ENCODE measurements around the gene HOXD9.

The HOXD9 gene

GRCh38 chr2:176137906-176138305, 15.4 kb downstream of the HOXD9 start:
- ChIA-PET POLR2A (interaction anchor here (0.6 kb wide), 1 partner anchor 531 kb away, joined by 3 read pairs; no protein-coding TSS in a partner anchor), CTCF (interaction anchor here (1.2 to 7.3 kb wide), 7 partner anchors 11 to 1011 kb away, joined by 3 to 74 read pairs (median 26); no protein-coding TSS in a partner anchor)
- Histone ChIP-seq H3K27ac (ENCODE audit: insufficient read depth in 1 of 2, low read depth in 1 of 2, low read length in 2 of 2, poor library complexity in 1 of 2, severe bottlenecking in 2 of 2) (no peak overlapping the region), H3K4me3 (ENCODE audit: control insufficient read depth in 1 of 7, extremely low read depth in 1 of 7, insufficient read depth in 4 of 7, low read depth in 2 of 7, low read length in 6 of 7) (no peak overlapping the region), H3K9me3 (ENCODE audit: control extremely low read depth in 1 of 5, control insufficient read depth in 4 of 5, insufficient read depth in 2 of 5, low read depth in 1 of 5, low read length in 4 of 5) (peaks cover 0 to 7% (median 0%) of the 10 kb centered on the region in 5 experiments), H3K36me3 (ENCODE audit: control insufficient read depth in 4 of 4, insufficient read depth in 4 of 4, low read length in 3 of 4) (no peaks in the 10 kb centered on the region), H3K27me3 (replicated peaks in 2 of 5; ENCODE audit: control insufficient read depth in 4 of 5, insufficient read depth in 5 of 5, low read length in 4 of 5) (peaks cover 53 to 100% (median 65%) of the 10 kb centered on the region in 5 experiments), H3K4me1 (ENCODE audit: control extremely low read depth in 1 of 4, control insufficient read depth in 4 of 4, insufficient read depth in 4 of 4, low read length in 3 of 4) (peaks cover 0 to 17% (median 13%) of the 10 kb centered on the region in 4 experiments)
- WGBS (ENCODE audit: insufficient coverage), result 45% methylated on average over 4 of the region's 8 CpGs
- no peak for DNase-seq

DNA sequence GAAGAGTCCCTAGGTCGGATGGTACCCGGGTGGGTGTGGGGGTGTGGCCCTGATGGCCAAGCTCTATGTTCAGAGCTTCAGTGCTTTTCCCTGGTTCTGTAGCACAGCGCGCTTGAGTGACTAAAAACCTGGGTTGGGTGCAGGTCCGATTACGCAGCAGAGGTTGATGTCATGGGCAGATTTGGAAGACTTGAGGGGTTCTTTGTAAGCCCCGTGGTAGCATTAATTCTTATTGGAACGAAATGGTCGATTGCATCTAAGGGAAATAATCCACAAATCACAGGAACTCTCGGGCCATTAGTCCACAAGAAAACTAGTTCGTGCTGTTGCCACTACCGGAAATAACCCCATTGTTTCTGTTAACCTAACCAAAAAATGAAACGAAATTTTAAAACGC, 16.0 kb downstream of the HOXD9 start:
- 9% methylated on average over 13 of the region's 14 CpGs for WGBS (ENCODE audit: insufficient coverage)
- DNase-seq, result no peak
- Histone ChIP-seq H3K9me3 (ENCODE audit: control extremely low read depth in 1 of 5, control insufficient read depth in 4 of 5, insufficient read depth in 2 of 5, low read depth in 1 of 5, low read length in 4 of 5) (peaks cover 0 to 7% (median 0%) of the 10 kb centered on the region in 5 experiments), H3K4me1 (ENCODE audit: control extremely low read depth in 1 of 4, control insufficient read depth in 4 of 4, insufficient read depth in 4 of 4, low read length in 3 of 4) (peaks cover 0 to 17% (median 13%) of the 10 kb centered on the region in 4 experiments), H3K27ac (ENCODE audit: insufficient read depth in 1 of 2, low read depth in 1 of 2, low read length in 2 of 2, poor library complexity in 1 of 2, severe bottlenecking in 2 of 2) (no peak overlapping the region), H3K36me3 (ENCODE audit: control insufficient read depth in 4 of 4, insufficient read depth in 4 of 4, low read length in 3 of 4) (no peaks in the 10 kb centered on the region), H3K4me3 (ENCODE audit: control insufficient read depth in 1 of 7, extremely low read depth in 1 of 7, insufficient read depth in 4 of 7, low read depth in 2 of 7, low read length in 6 of 7) (no peak overlapping the region), H3K27me3 (replicated peaks in 2 of 5; ENCODE audit: control insufficient read depth in 4 of 5, insufficient read depth in 5 of 5, low read length in 4 of 5) (peaks cover 47 to 100% (median 66%) of the 10 kb centered on the region in 5 experiments)
- ChIA-PET CTCF (interaction anchor here (0.7 to 7.3 kb wide), 12 partner anchors 12 to 1010 kb away, joined by 3 to 74 read pairs (median 13); no protein-coding TSS in a partner anchor), POLR2A (interaction anchor here (0.6 kb wide), 1 partner anchor 530 kb away, joined by 3 read pairs; no protein-coding TSS in a partner anchor)

- Histone ChIP-seq H3K9me3 (ENCODE audit: control extremely low read depth in 1 of 5, control insufficient read depth in 4 of 5, insufficient read depth in 2 of 5, low read depth in 1 of 5, low read length in 4 of 5) (peaks cover 0 to 7% (median 0%) of the 10 kb centered on the region in 5 experiments), H3K27ac (ENCODE audit: insufficient read depth in 1 of 2, low read depth in 1 of 2, low read length in 2 of 2, poor library complexity in 1 of 2, severe bottlenecking in 2 of 2) (no peak overlapping the region), H3K4me3 (ENCODE audit: control insufficient read depth in 1 of 7, extremely low read depth in 1 of 7, insufficient read depth in 4 of 7, low read depth in 2 of 7, low read length in 6 of 7) (no peak overlapping the region), H3K36me3 (ENCODE audit: control insufficient read depth in 4 of 4, insufficient read depth in 4 of 4, low read length in 3 of 4) (no peaks in the 10 kb centered on the region), H3K27me3 (replicated peaks in 2 of 5; ENCODE audit: control insufficient read depth in 4 of 5, insufficient read depth in 5 of 5, low read length in 4 of 5) (peaks cover 49 to 100% (median 68%) of the 10 kb centered on the region in 5 experiments), H3K4me1 (ENCODE audit: control extremely low read depth in 1 of 4, control insufficient read depth in 4 of 4, insufficient read depth in 4 of 4, low read length in 3 of 4) (peaks cover 0 to 17% (median 13%) of the 10 kb centered on the region in 4 experiments)
- POLR2A ChIA-PET, result no interaction called here
- CTCF ChIA-PET, result interaction anchor here (0.6 to 7.3 kb wide), 21 partner anchors 7 to 1010 kb away, joined by 3 to 74 read pairs (median 6); no protein-coding TSS in a partner anchor
- WGBS (ENCODE audit: insufficient coverage), result 4% methylated on average over 22 of the region's 28 CpGs
- no peak for DNase-seq
These were observed 16.6 kb downstream of the HOXD9 start for GRCh38 chr2:176138923-176139660.

DNA sequence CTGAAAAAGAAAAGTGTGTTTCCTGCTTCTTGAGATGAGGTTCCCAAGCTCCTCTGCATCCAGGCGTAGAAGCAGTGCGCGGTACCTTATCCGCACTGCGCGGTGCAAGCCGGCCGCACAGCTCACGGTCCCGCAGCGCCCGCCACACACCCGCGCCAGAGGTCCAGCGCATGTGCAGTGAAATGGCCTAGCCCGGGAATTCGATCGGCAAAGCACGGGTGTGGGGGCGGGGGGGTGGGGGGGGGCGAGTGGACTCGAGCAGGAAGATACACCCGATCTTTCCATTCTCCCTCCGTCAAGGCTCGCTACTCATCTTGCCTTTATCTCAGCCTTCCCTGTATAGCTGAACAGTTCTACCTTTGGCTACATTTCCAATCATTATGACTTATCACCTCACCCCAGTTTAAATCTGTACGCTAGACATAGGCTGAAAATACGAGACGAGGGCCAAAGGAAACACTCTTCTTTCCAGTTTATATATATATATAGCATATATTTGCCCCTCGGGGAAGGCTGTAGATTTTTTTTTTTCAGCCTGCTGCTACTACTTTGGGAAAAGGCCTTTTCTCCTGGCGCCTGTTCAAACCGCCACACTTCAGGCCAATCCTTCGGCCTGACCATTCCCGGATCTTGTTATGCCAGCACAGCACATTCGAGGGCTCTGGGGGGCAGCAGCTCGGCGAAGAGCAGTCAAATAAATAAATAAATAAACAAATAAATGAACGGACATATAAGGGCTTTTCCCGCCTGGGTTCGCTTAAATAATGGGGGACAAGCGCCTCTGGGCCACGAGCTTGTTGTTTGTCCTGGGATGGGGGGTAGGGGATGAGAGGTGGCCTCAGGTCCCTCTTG, 17.4 kb downstream of the HOXD9 start:
- ChIA-PET CTCF (interaction anchor here (0.6 to 7.3 kb wide), 30 partner anchors 8 to 1009 kb away, joined by 3 to 74 read pairs (median 6); no protein-coding TSS in a partner anchor), POLR2A (no interaction called here)
- Histone ChIP-seq H3K36me3 (ENCODE audit: control insufficient read depth in 4 of 4, insufficient read depth in 4 of 4, low read length in 3 of 4) (no peaks in the 10 kb centered on the region), H3K27me3 (replicated peaks in 2 of 5; ENCODE audit: control insufficient read depth in 4 of 5, insufficient read depth in 5 of 5, low read length in 4 of 5) (peaks cover 43 to 97% (median 66%) of the 10 kb centered on the region in 5 experiments), H3K4me3 (ENCODE audit: control insufficient read depth in 1 of 7, extremely low read depth in 1 of 7, insufficient read depth in 4 of 7, low read depth in 2 of 7, low read length in 6 of 7) (peak overlapping the region in 5 of 7 experiments; percentile 52 to 75 (median 60)), H3K4me1 (ENCODE audit: control extremely low read depth in 1 of 4, control insufficient read depth in 4 of 4, insufficient read depth in 4 of 4, low read length in 3 of 4) (peaks cover 0 to 17% (median 13%) of the 10 kb centered on the region in 4 experiments), H3K27ac (ENCODE audit: insufficient read depth in 1 of 2, low read depth in 1 of 2, low read length in 2 of 2, poor library complexity in 1 of 2, severe bottlenecking in 2 of 2) (no peak overlapping the region), H3K9me3 (ENCODE audit: control extremely low read depth in 1 of 5, control insufficient read depth in 4 of 5, insufficient read depth in 2 of 5, low read depth in 1 of 5, low read length in 4 of 5) (peaks cover 0 to 7% (median 0%) of the 10 kb centered on the region in 5 experiments)
- 17% methylated on average over 11 of the region's 41 CpGs for WGBS (ENCODE audit: insufficient coverage)
- no peak for DNase-seq

- Histone ChIP-seq H3K27ac (ENCODE audit: insufficient read depth in 1 of 2, low read depth in 1 of 2, low read length in 2 of 2, poor library complexity in 1 of 2, severe bottlenecking in 2 of 2) (no peak overlapping the region), H3K36me3 (ENCODE audit: control insufficient read depth in 4 of 4, insufficient read depth in 4 of 4, low read length in 3 of 4) (no peaks in the 10 kb centered on the region), H3K4me1 (ENCODE audit: control extremely low read depth in 1 of 4, control insufficient read depth in 4 of 4, insufficient read depth in 4 of 4, low read length in 3 of 4) (peaks cover 0 to 17% (median 13%) of the 10 kb centered on the region in 4 experiments), H3K4me3 (ENCODE audit: control insufficient read depth in 1 of 7, extremely low read depth in 1 of 7, insufficient read depth in 4 of 7, low read depth in 2 of 7, low read length in 6 of 7) (peak overlapping the region; percentile 16 to 75 (median 59)), H3K27me3 (replicated peaks in 2 of 5; ENCODE audit: control insufficient read depth in 4 of 5, insufficient read depth in 5 of 5, low read length in 4 of 5) (peaks cover 35 to 97% (median 67%) of the 10 kb centered on the region in 5 experiments), H3K9me3 (ENCODE audit: control extremely low read depth in 1 of 5, control insufficient read depth in 4 of 5, insufficient read depth in 2 of 5, low read depth in 1 of 5, low read length in 4 of 5) (peaks cover 0 to 7% (median 0%) of the 10 kb centered on the region in 5 experiments)
- CTCF ChIA-PET, result interaction anchor here (0.6 to 7.3 kb wide), 27 partner anchors 9 to 1008 kb away, joined by 3 to 74 read pairs (median 6); no protein-coding TSS in a partner anchor
- POLR2A ChIA-PET, result interaction anchor here (0.5 to 0.6 kb wide), 2 partner anchors 36 to 418 kb away, joined by 3 read pairs; no protein-coding TSS in a partner anchor
- peak; percentile 73 to 86 (median 84) for DNase-seq
- WGBS (ENCODE audit: insufficient coverage), result 9% methylated on average over 36 of the region's 48 CpGs
These were observed 18.2 kb downstream of the HOXD9 start for GRCh38 chr2:176140513-176141317.

- Histone ChIP-seq H3K4me3 (ENCODE audit: control insufficient read depth in 1 of 7, extremely low read depth in 1 of 7, insufficient read depth in 4 of 7, low read depth in 2 of 7, low read length in 6 of 7) (no peak overlapping the region), H3K4me1 (ENCODE audit: control extremely low read depth in 1 of 4, control insufficient read depth in 4 of 4, insufficient read depth in 4 of 4, low read length in 3 of 4) (peaks cover 0 to 9% (median 7%) of the 10 kb centered on the region in 4 experiments), H3K27me3 (replicated peaks in 2 of 5; ENCODE audit: control insufficient read depth in 4 of 5, insufficient read depth in 5 of 5, low read length in 4 of 5) (peaks cover 32 to 97% (median 72%) of the 10 kb centered on the region in 5 experiments), H3K36me3 (ENCODE audit: control insufficient read depth in 4 of 4, insufficient read depth in 4 of 4, low read length in 3 of 4) (no peaks in the 10 kb centered on the region), H3K9me3 (ENCODE audit: control extremely low read depth in 1 of 5, control insufficient read depth in 4 of 5, insufficient read depth in 2 of 5, low read depth in 1 of 5, low read length in 4 of 5) (peaks cover 0 to 10% (median 0%) of the 10 kb centered on the region in 5 experiments), H3K27ac (ENCODE audit: insufficient read depth in 1 of 2, low read depth in 1 of 2, low read length in 2 of 2, poor library complexity in 1 of 2, severe bottlenecking in 2 of 2) (no peak overlapping the region)
- POLR2A ChIA-PET, result no interaction called here
- WGBS (ENCODE audit: insufficient coverage), result 100% methylated on average over 1 of the region's 2 CpGs
- no peak for DNase-seq
- CTCF ChIA-PET, result interaction anchor here (1.8 to 7.3 kb wide), 5 partner anchors 10 to 510 kb away, joined by 5 to 74 read pairs (median 40); no protein-coding TSS in a partner anchor
These were observed 19.8 kb downstream of the HOXD9 start for GRCh38 chr2:176142281-176142680.
